ENCODE results near the gene FREM1.

Gene FREM1

GRCh38 chr9:14813336-14814248, 96.6 kb downstream of the FREM1 start:
- DNase-seq, result no peak

GRCh38 chr9:14812806-14813205, 97.4 kb downstream of the FREM1 start:
- no peak for DNase-seq

GRCh38 chr9:14811844-14812243, 98.4 kb downstream of the FREM1 start:
- DNase-seq, result no peak

GRCh38 chr9:14806941-14807520, 103.2 kb downstream of the FREM1 start:
- DNase-seq, result no peak

DNA sequence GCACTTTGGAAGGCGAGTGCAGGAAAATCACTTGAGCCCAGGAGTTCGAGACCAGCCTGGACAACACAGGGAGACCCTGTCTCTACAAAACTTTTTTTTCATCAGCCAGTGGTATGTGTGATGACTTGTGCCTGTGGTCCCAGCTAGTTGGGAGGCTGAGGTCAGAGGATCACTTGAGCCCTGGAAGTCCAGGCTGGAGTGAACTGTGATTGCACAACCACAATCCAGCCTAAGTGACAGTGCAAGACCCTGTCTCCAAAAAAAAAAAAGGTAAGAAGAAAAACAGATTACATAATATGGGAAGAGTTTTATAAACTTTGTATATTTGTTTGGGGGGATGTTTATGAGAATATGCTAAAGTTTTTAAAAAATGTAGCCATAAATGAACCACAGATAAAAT, 111.2 kb downstream of the FREM1 start:
- no peak for DNase-seq

DNA sequence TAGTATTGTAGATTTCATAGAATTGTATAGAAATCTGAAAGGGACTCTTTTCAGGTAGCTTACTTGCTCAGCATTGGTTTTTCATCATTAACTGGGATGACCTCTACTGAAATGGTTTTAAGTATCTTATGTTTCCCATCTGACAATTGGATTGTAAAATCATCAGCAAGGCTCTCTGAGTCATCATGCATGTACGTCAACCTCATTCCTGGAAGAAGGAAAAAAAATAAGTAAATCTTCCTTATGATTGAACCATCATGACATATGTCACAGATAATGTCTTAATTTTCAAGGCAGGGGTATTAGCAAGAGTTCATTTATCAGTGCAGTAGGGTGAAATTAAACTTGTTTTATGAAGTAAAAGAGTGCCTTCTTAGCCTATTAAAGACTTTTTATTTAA, 112.8 kb downstream of the FREM1 start:
- DNase-seq, result no peak

DNA sequence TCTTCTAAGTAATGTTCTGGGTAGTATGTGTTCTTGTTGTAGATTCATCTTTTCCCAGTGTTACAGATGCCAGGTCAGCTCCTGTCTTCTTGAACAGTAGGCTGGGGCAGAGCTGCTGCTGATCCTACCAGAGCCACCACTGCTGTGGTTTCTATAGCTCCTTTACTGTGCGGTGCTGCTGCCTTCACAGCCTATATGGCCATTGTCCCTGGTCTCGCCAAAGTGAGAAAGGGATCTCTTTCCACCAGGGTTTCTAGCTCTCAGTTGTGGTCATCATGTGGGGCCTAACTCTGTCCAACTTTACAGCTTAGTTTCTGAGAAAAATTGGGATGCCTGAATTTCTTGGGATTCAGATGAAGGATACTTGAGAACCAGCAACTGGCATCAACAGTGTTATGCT, 116.8 kb downstream of the FREM1 start:
- no peak for DNase-seq

GRCh38 chr9:14790628-14791027, 119.6 kb downstream of the FREM1 start:
- no peak for DNase-seq

DNA sequence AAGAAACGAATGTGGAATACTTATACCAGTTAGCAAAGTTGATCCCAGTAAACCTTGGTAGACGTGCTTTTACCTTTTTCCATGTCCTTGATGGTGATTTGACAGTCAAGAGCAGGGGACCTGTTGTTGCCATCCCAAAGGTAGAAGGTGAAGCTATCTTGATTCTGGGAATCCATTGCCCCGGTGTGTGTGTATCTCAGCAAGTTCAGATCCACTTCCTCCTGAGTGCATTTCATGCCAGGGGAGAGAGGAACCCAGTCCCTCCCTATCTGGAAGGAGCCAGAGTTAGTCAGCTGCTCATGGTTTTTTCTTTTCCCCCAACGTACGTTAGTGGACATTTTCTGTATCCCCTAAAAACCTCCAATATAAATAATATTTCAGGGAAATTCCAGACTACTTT, 121.4 kb downstream of the FREM1 start:
- DNase-seq, result no peak

- DNase-seq, result no peak
These were observed 126.9 kb downstream of the FREM1 start for GRCh38 chr9:14783358-14783757.

DNA sequence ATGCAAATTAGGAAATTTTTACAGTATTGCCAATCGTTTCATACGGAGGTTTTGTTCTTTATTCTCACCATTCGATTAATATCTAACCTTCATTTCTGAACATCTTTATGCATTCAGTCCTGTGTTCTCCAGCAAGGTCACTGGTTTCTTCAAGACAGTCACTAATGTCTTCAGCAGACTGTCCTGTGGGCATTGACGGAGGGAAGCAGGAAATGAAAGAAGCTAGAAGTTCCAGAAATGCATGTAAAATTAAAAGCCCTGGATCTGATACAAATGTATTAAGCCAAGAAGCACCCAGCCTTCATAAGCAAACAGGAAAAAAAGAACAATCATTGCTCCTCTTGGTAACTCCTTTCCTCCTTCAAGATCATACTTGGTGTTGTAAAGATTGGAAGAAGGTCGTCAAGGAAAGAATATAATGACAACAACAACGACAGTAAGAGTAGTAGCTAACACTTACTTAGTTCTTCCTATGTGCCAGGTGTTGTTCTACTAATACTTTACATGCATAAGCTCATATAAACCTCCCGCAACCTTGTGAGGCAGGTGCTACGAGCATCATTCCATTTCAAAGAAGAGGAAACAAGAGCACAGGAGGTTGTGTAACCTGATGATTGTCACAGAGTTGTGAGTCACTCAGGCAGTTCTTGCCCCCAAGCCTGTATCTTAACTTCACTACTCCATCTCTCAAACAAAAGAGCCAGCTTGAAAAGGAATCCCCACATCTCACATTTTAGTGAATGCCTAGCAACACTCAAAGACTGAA, 127.8 kb downstream of the FREM1 start:
- DNase-seq, result no peak

DNA sequence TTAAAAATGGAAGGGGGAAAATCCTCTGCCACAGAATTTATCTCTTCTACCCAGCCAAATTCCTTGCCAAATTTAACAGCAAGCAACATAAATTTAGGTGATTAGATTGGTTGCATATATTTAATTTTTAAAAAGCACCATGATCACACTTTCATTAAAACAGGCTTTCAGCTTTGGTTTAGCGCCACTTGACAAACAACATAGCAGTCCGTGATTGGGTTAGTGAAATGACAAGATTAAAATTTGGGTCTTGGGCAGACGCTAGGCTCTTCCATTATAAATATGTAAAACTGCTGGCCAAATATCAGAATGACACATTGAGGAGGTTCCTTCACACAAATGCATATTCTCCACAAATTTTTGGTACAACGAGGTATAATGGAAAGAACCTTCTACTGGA, 129.5 kb downstream of the FREM1 start:
- DNase-seq, result no peak

DNA sequence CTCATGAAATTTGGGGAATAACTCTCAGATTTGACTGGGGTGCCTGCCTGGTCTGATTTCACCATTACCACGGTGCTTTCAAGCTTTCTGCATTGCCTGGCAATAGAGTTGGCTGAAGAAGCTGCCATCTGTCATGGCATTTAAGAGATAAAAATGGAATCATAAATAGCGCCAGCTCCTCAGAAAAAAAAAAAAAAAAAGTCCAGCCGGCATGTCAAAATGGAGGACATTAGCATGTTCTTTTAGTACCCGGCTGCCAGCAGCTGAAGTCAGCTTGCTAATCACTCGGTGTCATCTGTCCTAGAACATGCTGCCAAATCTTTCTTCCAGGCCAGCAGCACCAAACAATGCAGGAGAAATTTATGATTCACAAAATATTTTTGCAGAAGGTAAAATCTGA, 130.0 kb downstream of the FREM1 start:
- no peak for DNase-seq

GRCh38 chr9:14779566-14780022, 130.6 kb downstream of the FREM1 start:
- DNase-seq, result no peak

DNA sequence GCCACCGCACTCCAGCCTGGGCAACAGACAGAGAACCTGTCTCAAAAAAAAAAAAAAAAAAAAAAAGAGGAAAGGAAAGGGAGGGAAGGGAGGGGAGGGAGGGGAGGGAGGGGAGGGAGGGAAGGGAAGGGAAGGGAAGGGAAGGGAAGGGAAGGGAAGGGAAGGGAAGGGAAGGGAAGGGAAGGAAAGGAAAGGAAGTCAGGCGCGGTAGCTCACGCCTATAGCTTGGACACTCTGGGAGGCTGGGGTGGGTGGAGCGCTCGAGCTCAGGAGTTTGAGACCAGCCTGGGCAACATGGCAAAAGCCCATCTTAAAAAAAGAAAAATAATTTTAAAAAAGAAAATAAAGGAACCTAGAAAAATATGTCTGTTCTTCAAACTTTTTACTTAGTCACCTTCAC, 131.7 kb downstream of the FREM1 start:
- no peak for DNase-seq

DNA sequence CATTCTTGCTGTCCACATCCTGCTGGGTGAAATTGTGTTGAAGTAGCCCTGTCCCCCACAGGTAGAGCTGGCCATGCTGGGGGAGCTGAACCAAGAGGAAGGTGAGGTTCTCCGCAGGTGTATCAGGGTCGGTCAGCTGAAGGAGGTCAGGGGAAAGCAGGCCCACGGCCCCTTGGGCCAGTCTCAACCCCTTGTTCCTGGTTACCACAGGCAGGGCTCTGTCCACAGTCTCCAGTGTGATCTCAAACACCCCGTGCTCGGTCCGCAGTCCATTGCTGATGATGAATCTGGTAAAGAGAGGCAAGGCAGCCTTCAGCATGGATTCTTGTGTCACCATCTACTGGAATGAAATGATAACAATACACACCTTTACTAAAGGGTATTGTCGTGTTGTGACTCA, 134.3 kb downstream of the FREM1 start:
- DNase-seq, result no peak

DNA sequence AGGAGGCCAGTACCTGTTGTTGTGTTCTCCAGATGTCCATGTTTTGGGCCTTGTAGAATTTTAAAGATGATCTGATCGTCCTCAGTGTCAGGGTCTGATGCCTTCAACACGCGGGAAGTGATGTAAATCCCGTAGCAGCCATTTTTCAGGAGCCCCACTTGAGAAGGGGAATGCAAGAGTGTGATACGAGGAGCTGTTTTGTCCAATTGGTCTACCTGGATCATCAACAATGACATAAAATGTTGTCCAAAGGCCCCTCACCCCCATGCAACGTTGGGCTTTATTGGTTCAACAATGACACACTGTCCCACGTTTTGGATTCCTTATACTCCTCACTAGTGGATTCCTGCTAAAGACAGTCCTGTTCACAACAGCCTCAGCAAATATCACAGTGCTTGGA, 139.6 kb downstream of the FREM1 start:
- DNase-seq, result no peak

GRCh38 chr9:14769230-14769571, 141.0 kb downstream of the FREM1 start:
- no peak for DNase-seq

- no peak for DNase-seq
These were observed 141.6 kb downstream of the FREM1 start for GRCh38 chr9:14768405-14769229.

- no peak for DNase-seq
These were observed 143.9 kb downstream of the FREM1 start for GRCh38 chr9:14766299-14766698.

- DNase-seq, result no peak
These were observed 148.6 kb downstream of the FREM1 start for GRCh38 chr9:14761584-14761983.

- no peak for DNase-seq
These were observed 150.2 kb downstream of the FREM1 start for GRCh38 chr9:14760060-14760459.

- no peak for DNase-seq
These were observed 153.9 kb downstream of the FREM1 start for GRCh38 chr9:14756291-14756690.
